H1 (cell line): Measurements from ENCODE around the gene SLC25A26. TPM values are rescaled to one million over a fixed set of nuclear protein-coding genes. Genes with fewer than 3 reads are reported as not detected.

Source experiments
- CTCF ChIA-PET: fragments of 300-600 bp; sonication (Branson Sonifier 250); formaldehyde crosslinking; loops from one replicate; lab custom pipeline; 2021; ENCODE audit not compliant: partially characterized antibody; lab: Charles Lee
- POLR2A ChIA-PET: fragments of 300-600 bp; sonication (Branson Sonifier 250); formaldehyde crosslinking; loops from one replicate; lab custom pipeline; 2021; ENCODE audit warnings: inconsistent platforms; ENCODE audit not compliant: partially characterized antibody; lab: Charles Lee
- DNase-seq, 2 experiments: peaks; one replicate each; pipeline versions ENCODE4 v3.0.0 to v3.0.0-alpha.2; 2010 to 2022; ENCODE audit warnings: low spot score in 2 of 2, low read depth in 1 of 2, mixed read lengths in 1 of 2
- FAIRE-seq: peaks from 2 replicates; lab custom pipeline; 2011; peaks lifted over from hg19 to GRCh38; lab: Jason Lieb, UNC
- H2AFZ ChIP-seq: 2 replicates; pipeline ENCODE4 v1.8.1; 2012; ENCODE audit warnings: low read length, inconsistent platforms
- H2AK5ac ChIP-seq: 2 replicates; pipeline ENCODE4 v1.6.1; 2013; ENCODE audit warnings: low read depth, low read length
- H2BK120ac ChIP-seq: replicated peaks from 2 replicates; pipeline ENCODE3; 2013; ENCODE audit warnings: low read depth, low read length, inconsistent platforms
- H2BK12ac ChIP-seq: 2 replicates; pipeline ENCODE4 v1.6.1; 2013; ENCODE audit warnings: low read depth, low read length
- H2BK15ac ChIP-seq: 2 replicates; pipeline ENCODE4 v1.6.1; 2013; ENCODE audit warnings: low read length
- H2BK20ac ChIP-seq: 2 replicates; pipeline ENCODE4 v1.6.1; 2013; ENCODE audit warnings: low read length
- H2BK5ac ChIP-seq: 2 replicates; pipeline ENCODE4 v1.6.1; 2013; ENCODE audit warnings: low read depth, low read length
- H3K14ac ChIP-seq: 2 replicates; pipeline ENCODE4 v1.6.1; 2013; ENCODE audit warnings: inconsistent platforms; ENCODE audit not compliant: insufficient read length
- H3K18ac ChIP-seq: 2 replicates; pipeline ENCODE4 v1.6.1; 2013; ENCODE audit warnings: low read length; ENCODE audit errors: extremely low read depth
- H3K23ac ChIP-seq: 2 replicates; pipeline ENCODE4 v1.6.1; 2013; ENCODE audit warnings: inconsistent platforms; ENCODE audit not compliant: insufficient read length
- H3K23me2 ChIP-seq: 2 replicates; pipeline ENCODE4 v1.6.1; 2013; ENCODE audit warnings: low read depth, low read length
- H3K27ac ChIP-seq: 2 replicates; pipeline ENCODE4 v1.6.1; 2011; ENCODE audit warnings: low read depth, low read length, inconsistent platforms
- H3K27me3 ChIP-seq, 4 experiments: replicated peaks in 1 of 4; 1 replicate in 1 of 4; 2 replicates in 3 of 4; pipeline versions ENCODE4 v1.6.1 to v1.8.1; 2011 to 2013; ENCODE audit warnings: low read length in 3 of 4, mild to moderate bottlenecking in 3 of 4, inconsistent platforms in 2 of 4, mixed read lengths in 2 of 4, moderate library complexity in 1 of 4; ENCODE audit not compliant: control insufficient read depth in 3 of 4, insufficient read depth in 3 of 4; ENCODE audit errors: extremely low read depth in 1 of 4
- H3K36me3 ChIP-seq, 4 experiments: 2 replicates each; pipeline versions ENCODE4 v1.6.1 to v1.8.1; 2011 to 2013; ENCODE audit warnings: mild to moderate bottlenecking in 4 of 4, low read length in 3 of 4, moderate library complexity in 2 of 4, control low read depth in 1 of 4, inconsistent platforms in 1 of 4; ENCODE audit not compliant: insufficient read depth in 4 of 4, control insufficient read depth in 2 of 4
- H3K4ac ChIP-seq: replicated peaks from 2 replicates; pipeline ENCODE3; 2013; ENCODE audit warnings: low read length, low read depth, mixed read lengths, inconsistent platforms; ENCODE audit not compliant: insufficient read length
- H3K4me1 ChIP-seq, 4 experiments: replicated peaks in 1 of 4; 1 replicate in 1 of 4; 2 replicates in 3 of 4; pipeline versions ENCODE4 v1.6.1 to v1.8.1; 2011 to 2013; ENCODE audit warnings: low read length in 3 of 4, inconsistent platforms in 2 of 4, mixed read lengths in 1 of 4; ENCODE audit not compliant: insufficient read depth in 4 of 4, control insufficient read depth in 3 of 4
- H3K4me2 ChIP-seq, 2 experiments: 2 replicates each; pipeline versions ENCODE4 v1.6.1 to v1.8.1; 2011 to 2013; ENCODE audit warnings: low read depth in 2 of 2, low read length in 2 of 2, control low read depth in 1 of 2, inconsistent platforms in 1 of 2, mild to moderate bottlenecking in 1 of 2; ENCODE audit not compliant: insufficient read depth in 1 of 2
- H3K4me3 ChIP-seq, 4 experiments: fragments of 200-600, 300-600 bp in 1 of 4; sonication (generic), shearing (Covaris generic), sonication (Bioruptor Twin) in 1 of 4; 2 replicates each; pipeline versions ENCODE4 v1.5.1 to v1.8.1; 2011 to 2016; ENCODE audit warnings: low read length in 4 of 4, low read depth in 3 of 4, control low read depth in 2 of 4, inconsistent platforms in 2 of 4, mild to moderate bottlenecking in 2 of 4, mixed read lengths in 1 of 4, moderate library complexity in 1 of 4; ENCODE audit not compliant: insufficient read depth in 2 of 4; ENCODE audit errors: extremely low read depth in 1 of 4
- H3K56ac ChIP-seq: replicated peaks from 2 replicates; pipeline ENCODE3; 2013; ENCODE audit warnings: low read depth, mild to moderate bottlenecking, mixed read lengths, low read length, inconsistent platforms; ENCODE audit not compliant: insufficient read length
- H3K79me1 ChIP-seq: 2 replicates; pipeline ENCODE4 v1.6.1; 2013; ENCODE audit warnings: low read depth, low read length, control low read depth
- H3K79me2 ChIP-seq, 2 experiments: 2 replicates each; pipeline versions ENCODE4 v1.6.1 to v1.8.1; 2012 to 2013; ENCODE audit warnings: low read length in 2 of 2, mild to moderate bottlenecking in 2 of 2, inconsistent platforms in 1 of 2; ENCODE audit not compliant: insufficient read depth in 2 of 2, control insufficient read depth in 1 of 2
- H3K9ac ChIP-seq, 4 experiments: replicated peaks in 1 of 4; 1 replicate in 1 of 4; 2 replicates in 3 of 4; pipeline versions ENCODE4 v1.6.1 to v1.8.1; 2011 to 2013; ENCODE audit warnings: low read depth in 3 of 4, low read length in 3 of 4, control low read depth in 2 of 4, mild to moderate bottlenecking in 2 of 4, moderate library complexity in 2 of 4, inconsistent platforms in 1 of 4; ENCODE audit errors: extremely low read depth in 1 of 4
- H3K9me3 ChIP-seq, 2 experiments: 2 replicates each; pipeline versions ENCODE4 v1.6.1 to v1.8.1; 2012 to 2013; ENCODE audit warnings: mild to moderate bottlenecking in 2 of 2, moderate library complexity in 2 of 2, control low read depth in 1 of 2, inconsistent platforms in 1 of 2, low read depth in 1 of 2, low read length in 1 of 2, mixed read lengths in 1 of 2; ENCODE audit not compliant: insufficient read depth in 2 of 2
- H4K20me1 ChIP-seq, 2 experiments: replicated peaks in 1 of 2; 2 replicates each; pipeline versions ENCODE3 to v1.8.1; 2011 to 2013; ENCODE audit warnings: inconsistent platforms in 2 of 2, low read length in 2 of 2, mild to moderate bottlenecking in 1 of 2; ENCODE audit not compliant: insufficient read depth in 2 of 2, control insufficient read depth in 1 of 2
- H4K5ac ChIP-seq: 2 replicates; pipeline ENCODE4 v1.6.1; 2013; ENCODE audit warnings: low read length, low read depth, mixed read lengths, inconsistent platforms; ENCODE audit not compliant: insufficient read length
- H4K8ac ChIP-seq: 2 replicates; pipeline ENCODE4 v1.8.0; 2013; ENCODE audit warnings: mild to moderate bottlenecking, moderate library complexity, low read length, inconsistent platforms; ENCODE audit not compliant: insufficient read depth; ENCODE audit errors: extremely low read depth
- H4K91ac ChIP-seq: replicated peaks from 2 replicates; pipeline ENCODE3; 2013; ENCODE audit warnings: low read length, mixed read lengths, inconsistent platforms; ENCODE audit not compliant: insufficient read length
- ASH2L ChIP-seq: fragments of 200-600, 300-600 bp; sonication (generic); IDR thresholded peaks from one replicate; pipeline ENCODE4 v1.7.1; 2017; ENCODE audit warnings: low read length
- EP300 ChIP-seq, 2 experiments: IDR thresholded peaks; 1 replicate in 1 of 2; 2 replicates in 1 of 2; pipeline ENCODE4 v1.6.1; 2011 to 2012; ENCODE audit warnings: low read depth in 2 of 2, low read length in 2 of 2, mild to moderate bottlenecking in 2 of 2, borderline replicate concordance in 1 of 2, inconsistent platforms in 1 of 2, moderate library complexity in 1 of 2
- GTF2F1 ChIP-seq: IDR thresholded peaks from 2 replicates; pipeline ENCODE4 v1.6.1; 2012; ENCODE audit warnings: low read depth, low read length, improper control_type of control experiment, borderline replicate concordance
- JUND ChIP-seq: IDR thresholded peaks from 2 replicates; pipeline ENCODE4 v1.6.1; 2011; ENCODE audit warnings: mild to moderate bottlenecking, improper control_type of control experiment, low read length
- KDM5A ChIP-seq: fragments of 200-600 bp; IDR thresholded peaks from 2 replicates; pipeline ENCODE4 v1.7.1; 2012; ENCODE audit warnings: mild to moderate bottlenecking, low read length, inconsistent platforms, mixed read lengths
- SAP30 ChIP-seq: fragments of 300-600 bp; sonication (generic); IDR thresholded peaks from 2 replicates; pipeline ENCODE4 v1.7.1; 2012; ENCODE audit warnings: low read length, moderate library complexity, mild to moderate bottlenecking, inconsistent platforms; ENCODE audit not compliant: insufficient read depth, insufficient replicate concordance
- WGBS, 2 experiments: shearing (Covaris generic) in 1 of 2; methylation state at CpG; one replicate each; pipeline versions ENCODE4 v1.1.6 to v1.1.7; 2013 to 2015; ENCODE audit warnings: low lambda C conversion rate in 2 of 2, mixed read lengths in 2 of 2, inconsistent platforms in 1 of 2, low coverage in 1 of 2, missing lambda C conversion rate in 1 of 2; ENCODE audit not compliant: insufficient replicate concordance in 2 of 2, insufficient coverage in 1 of 2, insufficient read length in 1 of 2; ENCODE audit errors: extremely low coverage in 1 of 2, missing lambda C conversion rate in 1 of 2; 5-methylcytosine and 5-hydroxymethylcytosine counted together
- polyA plus RNA-seq, 7 experiments: library from polyadenylated mRNA; depleted of rRNA in 3 of 7; stranded (reverse) in 5 of 7; unstranded in 2 of 7; fragments of >200 nt in 5 of 7; fragments of 200-250 nt in 2 of 7; gene quantifications; 1 replicate in 5 of 7; 2 replicates in 1 of 7; 4 replicates in 1 of 7; pipeline versions ENCODE4 v1.2.1 to v1.2.3, GENCODE V29; 2011 to 2013; ENCODE audit warnings: missing spikeins in 2 of 7, mixed read lengths in 2 of 7
- total RNA-seq: library from RNA; stranded (reverse); fragmentation: NEBNext Ultra II Directional; extraction: Animal tissue kit (Norgen Biotek cat#: 25700); gene quantifications from 2 replicates; pipeline ENCODE4 v1.2.1, GENCODE V29; 2021

SLC25A26 gene
- total and polyA plus RNA-seq, 2 of the 8 experiments (the other 6 are each of a cell fraction or from before 2014, with no cell fraction given): 30.0 to 37.0 TPM

DNA sequence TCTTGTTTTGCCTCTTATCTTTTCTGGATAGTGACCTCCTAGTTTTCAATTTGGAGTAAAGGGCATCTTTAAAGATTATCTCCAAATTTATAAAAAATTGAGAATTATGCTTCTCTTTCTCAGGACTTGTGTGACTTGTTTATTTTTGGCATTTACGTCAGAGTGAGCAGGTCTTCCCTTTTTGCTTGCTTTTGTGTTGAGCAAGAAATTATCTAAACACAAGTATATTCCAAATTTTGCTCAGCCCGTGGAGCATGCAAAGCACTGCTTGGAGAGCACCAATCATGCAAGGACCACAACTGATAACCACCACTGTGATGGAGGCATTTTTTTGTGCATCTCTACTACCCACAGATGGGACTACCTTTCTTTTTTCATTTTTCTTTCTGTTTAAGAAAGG lies 7.1 kb downstream of the SLC25A26 start:
- no peak overlapping the region for H2BK5ac ChIP-seq
- CTCF ChIA-PET: interaction anchor here (0.6 kb wide), 1 partner anchor 9 kb away, joined by 3 read pairs; no protein-coding TSS in a partner anchor
- H3K18ac ChIP-seq: no peak overlapping the region
- peaks cover 0 to 2% (median 0%) of the 10 kb centered on the region in 4 experiments; a peak in 1 of 8 replicates for H3K36me3 ChIP-seq
- no peak overlapping the region for H2BK12ac ChIP-seq
- H2BK120ac ChIP-seq: no peak overlapping the region
- DNase-seq: no peak
- no peak overlapping the region for H3K4me2 ChIP-seq
- H3K23me2 ChIP-seq: no peaks in the 10 kb centered on the region; the same call in 1 of the 2 replicates
- no peak for TF ChIP-seq GTF2F1
- no peak for TF ChIP-seq JUND
- TF ChIP-seq EP300 (IDR thresholded peaks at IDR 0.05; ENCODE audit: borderline replicate concordance in 1 of 2, low read depth in 2 of 2, low read length in 2 of 2): no peak
- TF ChIP-seq KDM5A: no peak
- TF ChIP-seq SAP30: no peak
- no peak for TF ChIP-seq ASH2L
- H3K4me3 ChIP-seq: no peak overlapping the region
- no peak for FAIRE-seq
- H3K9me3 ChIP-seq: no peaks in the 10 kb centered on the region
- H3K9ac ChIP-seq: no peak overlapping the region
- H3K79me2 ChIP-seq: peaks cover 0 to 38% of the 10 kb centered on the region in 2 experiments; a peak in 1 of 4 replicates
- peaks cover 0 to 2% of the 10 kb centered on the region in 2 experiments for H4K20me1 ChIP-seq
- no peak overlapping the region for H3K27ac ChIP-seq
- 64% methylated on average over 2 of the region's 2 CpGs; no CpG with 5 or more reads in 1 of the 2 experiments for WGBS, 2 experiments
- H4K8ac ChIP-seq: no peak overlapping the region
- no peak overlapping the region for H2BK20ac ChIP-seq
- no peak overlapping the region for H2AK5ac ChIP-seq
- no peak overlapping the region for H4K5ac ChIP-seq
- H3K56ac ChIP-seq: no peak overlapping the region
- no peak overlapping the region for H4K91ac ChIP-seq
- no peak overlapping the region for H2BK15ac ChIP-seq
- no peak overlapping the region for H3K23ac ChIP-seq
- no peaks in the 10 kb centered on the region; the same call in 1 of the 2 replicates for H3K79me1 ChIP-seq
- no peaks in the 10 kb centered on the region for H3K4me1 ChIP-seq
- H3K27me3 ChIP-seq: no peaks in the 10 kb centered on the region
- H3K14ac ChIP-seq: no peak overlapping the region
- no peak overlapping the region for H3K4ac ChIP-seq
- POLR2A ChIA-PET: no interaction called here
- H2AFZ ChIP-seq: no peak overlapping the region
